ENCODE data around the gene RRP9.
"Not testable (repeated sequence)": the region's sequence is repeated elsewhere in the genome, so short reads cannot be mapped to it uniquely, and the experiment has no call there.

DNA sequence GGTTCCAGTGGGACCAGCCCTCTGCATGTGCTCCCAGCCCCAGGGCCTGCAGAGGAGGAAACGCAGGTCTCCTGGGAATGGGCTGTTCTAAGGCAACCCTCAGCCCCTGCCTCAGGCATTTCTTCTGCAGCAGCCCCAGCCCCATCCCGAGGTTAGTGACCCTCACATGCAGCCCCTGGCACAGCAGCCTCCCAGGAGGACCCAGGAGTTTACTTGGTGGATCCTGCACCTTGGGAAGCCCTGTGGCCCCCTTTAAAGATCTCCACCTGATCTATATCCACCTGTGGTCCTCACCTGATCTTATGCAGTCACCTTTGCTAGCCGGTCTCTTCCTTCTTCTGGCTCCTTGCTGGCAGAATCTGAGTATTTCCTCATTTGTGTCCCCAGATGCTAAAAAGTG is 12.7 kb downstream of the RRP9 start:
- not testable (repeated sequence) for TF ChIP-seq ZNF70 (CRISPR knock-in tag; IDR thresholded peaks at IDR 0.05); CSDC2 (CRISPR knock-in tag; IDR thresholded peaks at IDR 0.05); PPARA (CRISPR knock-in tag; IDR thresholded peaks at IDR 0.05; ENCODE audit: borderline replicate concordance); SNAI2 (CRISPR knock-in tag; IDR thresholded peaks at IDR 0.05); BACH2 (CRISPR knock-in tag; IDR thresholded peaks at IDR 0.05; ENCODE audit: borderline replicate concordance); RARB (CRISPR knock-in tag; IDR thresholded peaks at IDR 0.05); ZNF565 (CRISPR knock-in tag; conservative IDR thresholded peaks at IDR 0.05; ENCODE audit: low read depth); ZFP3 (CRISPR knock-in tag; IDR thresholded peaks at IDR 0.05); ZNF8 (CRISPR knock-in tag; IDR thresholded peaks at IDR 0.05)
- TF ChIP-seq, protein P1, sequence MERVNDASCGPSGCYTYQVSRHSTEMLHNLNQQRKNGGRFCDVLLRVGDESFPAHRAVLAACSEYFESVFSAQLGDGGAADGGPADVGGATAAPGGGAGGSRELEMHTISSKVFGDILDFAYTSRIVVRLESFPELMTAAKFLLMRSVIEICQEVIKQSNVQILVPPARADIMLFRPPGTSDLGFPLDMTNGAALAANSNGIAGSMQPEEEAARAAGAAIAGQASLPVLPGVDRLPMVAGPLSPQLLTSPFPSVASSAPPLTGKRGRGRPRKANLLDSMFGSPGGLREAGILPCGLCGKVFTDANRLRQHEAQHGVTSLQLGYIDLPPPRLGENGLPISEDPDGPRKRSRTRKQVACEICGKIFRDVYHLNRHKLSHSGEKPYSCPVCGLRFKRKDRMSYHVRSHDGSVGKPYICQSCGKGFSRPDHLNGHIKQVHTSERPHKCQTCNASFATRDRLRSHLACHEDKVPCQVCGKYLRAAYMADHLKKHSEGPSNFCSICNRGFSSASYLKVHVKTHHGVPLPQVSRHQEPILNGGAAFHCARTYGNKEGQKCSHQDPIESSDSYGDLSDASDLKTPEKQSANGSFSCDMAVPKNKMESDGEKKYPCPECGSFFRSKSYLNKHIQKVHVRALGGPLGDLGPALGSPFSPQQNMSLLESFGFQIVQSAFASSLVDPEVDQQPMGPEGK (CRISPR knock-in tag; IDR thresholded peaks at IDR 0.05; ENCODE audit: borderline replicate concordance) = not testable (repeated sequence)
- TF ChIP-seq, protein P2, sequence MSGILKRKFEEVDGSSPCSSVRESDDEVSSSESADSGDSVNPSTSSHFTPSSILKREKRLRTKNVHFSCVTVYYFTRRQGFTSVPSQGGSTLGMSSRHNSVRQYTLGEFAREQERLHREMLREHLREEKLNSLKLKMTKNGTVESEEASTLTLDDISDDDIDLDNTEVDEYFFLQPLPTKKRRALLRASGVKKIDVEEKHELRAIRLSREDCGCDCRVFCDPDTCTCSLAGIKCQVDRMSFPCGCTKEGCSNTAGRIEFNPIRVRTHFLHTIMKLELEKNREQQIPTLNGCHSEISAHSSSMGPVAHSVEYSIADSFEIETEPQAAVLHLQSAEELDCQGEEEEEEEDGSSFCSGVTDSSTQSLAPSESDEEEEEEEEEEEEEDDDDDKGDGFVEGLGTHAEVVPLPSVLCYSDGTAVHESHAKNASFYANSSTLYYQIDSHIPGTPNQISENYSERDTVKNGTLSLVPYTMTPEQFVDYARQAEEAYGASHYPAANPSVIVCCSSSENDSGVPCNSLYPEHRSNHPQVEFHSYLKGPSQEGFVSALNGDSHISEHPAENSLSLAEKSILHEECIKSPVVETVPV (CRISPR knock-in tag; IDR thresholded peaks at IDR 0.05) = not testable (repeated sequence)
